GM15510 (cell line): ENCODE results near the gene DNAJC11.
A peak's percentile ranks its signal among the peaks of the same experiment; 100 is the strongest.

Experiments
- POLR2A ChIP-seq: IDR thresholded peaks from 3 replicates; pipeline ENCODE4 v1.6.1; 2011; ENCODE audit warnings: borderline replicate concordance; ENCODE audit not compliant: insufficient read length; ENCODE audit errors: extremely low read depth

Gene DNAJC11, protein sequence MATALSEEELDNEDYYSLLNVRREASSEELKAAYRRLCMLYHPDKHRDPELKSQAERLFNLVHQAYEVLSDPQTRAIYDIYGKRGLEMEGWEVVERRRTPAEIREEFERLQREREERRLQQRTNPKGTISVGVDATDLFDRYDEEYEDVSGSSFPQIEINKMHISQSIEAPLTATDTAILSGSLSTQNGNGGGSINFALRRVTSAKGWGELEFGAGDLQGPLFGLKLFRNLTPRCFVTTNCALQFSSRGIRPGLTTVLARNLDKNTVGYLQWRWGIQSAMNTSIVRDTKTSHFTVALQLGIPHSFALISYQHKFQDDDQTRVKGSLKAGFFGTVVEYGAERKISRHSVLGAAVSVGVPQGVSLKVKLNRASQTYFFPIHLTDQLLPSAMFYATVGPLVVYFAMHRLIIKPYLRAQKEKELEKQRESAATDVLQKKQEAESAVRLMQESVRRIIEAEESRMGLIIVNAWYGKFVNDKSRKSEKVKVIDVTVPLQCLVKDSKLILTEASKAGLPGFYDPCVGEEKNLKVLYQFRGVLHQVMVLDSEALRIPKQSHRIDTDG

GRCh38 chr1:6701437-6702153, at the start of gene DNAJC11:
DNAJC11 (minus strand) TSS chr1:6701816; CDS start chr1:6701800, 16 bp downstream.
- TF ChIP-seq POLR2A: peak; percentile 66

DNA sequence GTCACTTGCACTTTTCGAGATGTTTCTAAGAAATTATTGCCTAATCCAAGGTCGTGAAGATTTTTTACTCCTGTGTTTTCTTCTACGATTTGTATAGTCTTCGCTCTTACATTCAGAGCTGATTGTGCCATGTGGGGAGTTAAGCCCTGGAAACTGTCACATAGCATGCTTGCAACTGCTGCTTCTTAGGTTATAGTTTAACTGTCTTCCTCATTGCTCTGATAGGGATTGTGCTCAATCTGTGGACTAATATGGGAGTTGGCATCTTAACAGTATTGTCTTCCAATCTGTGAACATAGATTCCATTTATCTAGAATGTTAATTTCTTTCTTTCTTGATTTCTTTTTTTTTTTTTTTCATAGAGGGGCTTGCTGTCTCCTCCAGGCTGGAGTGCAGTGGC, 48.9 kb upstream of the DNAJC11 start:
- no peak for TF ChIP-seq POLR2A

GRCh38 chr1:6747674-6748073, 46.1 kb upstream of the DNAJC11 start:
- TF ChIP-seq POLR2A: no peak

- no peak for TF ChIP-seq POLR2A
These were observed 43.5 kb upstream of the DNAJC11 start for GRCh38 chr1:6745073-6745472.

DNA sequence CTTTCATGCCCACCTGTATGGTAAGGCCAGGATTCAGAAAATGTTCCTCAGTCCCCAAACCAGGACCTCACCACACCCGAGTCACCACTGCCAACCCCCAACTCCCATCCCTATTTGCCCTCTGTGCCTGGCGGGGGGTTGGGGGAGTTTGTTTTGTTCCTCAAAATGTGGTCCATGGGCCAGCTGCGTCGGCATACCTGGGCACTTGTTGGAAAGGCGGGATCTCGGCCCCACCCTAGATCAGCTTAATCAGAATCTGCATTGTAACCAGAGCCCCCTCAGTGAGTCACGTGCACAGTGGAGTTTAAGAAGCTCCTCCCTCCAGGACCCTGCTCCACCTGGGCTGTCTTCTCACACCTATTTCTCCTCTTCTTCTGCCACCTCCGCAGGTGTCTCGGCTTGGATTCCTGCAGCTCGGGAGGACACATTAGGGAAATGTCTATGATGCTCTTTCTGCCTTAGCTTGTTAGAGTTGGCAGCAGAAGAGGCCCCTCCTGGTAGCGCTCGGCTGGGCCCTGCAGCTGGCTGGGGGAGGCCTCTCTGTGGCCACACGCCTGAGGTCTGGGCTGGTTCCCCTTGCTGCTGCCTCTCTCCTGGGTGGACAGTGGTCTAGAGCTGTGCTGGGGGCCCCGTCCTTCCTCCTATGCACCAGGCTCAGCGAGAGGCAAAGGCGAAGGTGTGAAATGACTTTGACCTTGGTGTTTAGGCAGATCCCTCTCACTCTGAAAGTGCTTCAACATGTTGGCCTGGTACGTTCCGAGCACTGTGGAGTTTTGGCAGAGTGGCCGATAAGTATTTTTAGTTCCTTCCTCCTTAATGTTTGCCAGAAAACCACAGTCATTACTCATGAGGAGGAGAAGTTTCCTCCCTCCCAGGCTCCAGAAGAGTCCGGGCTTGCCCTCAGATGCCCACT, 41.8 kb upstream of the DNAJC11 start:
- TF ChIP-seq POLR2A: no peak

GRCh38 chr1:6738987-6739676, 37.5 kb upstream of the DNAJC11 start:
- no peak for TF ChIP-seq POLR2A

DNA sequence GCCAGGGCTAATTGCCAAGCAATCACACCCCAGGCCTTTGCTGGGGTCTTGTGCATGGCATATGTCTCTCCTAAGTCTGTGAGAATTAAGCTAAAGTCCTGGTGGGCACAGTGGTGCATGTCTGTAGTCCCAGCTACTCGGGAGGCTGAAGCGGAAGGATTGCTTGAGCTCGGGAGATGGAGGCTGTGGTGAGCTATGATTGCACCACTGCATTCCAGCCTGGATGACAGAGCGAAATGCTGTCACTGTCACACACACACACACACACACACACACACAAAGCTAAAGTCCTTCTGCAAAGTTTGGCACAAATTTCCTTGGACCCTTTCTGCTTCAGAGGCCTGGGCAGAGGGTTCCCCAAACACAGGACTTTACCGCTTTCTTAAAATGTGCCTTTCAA, 31.3 kb upstream of the DNAJC11 start:
- TF ChIP-seq POLR2A: no peak

- TF ChIP-seq POLR2A: no peak
These were observed 30.3 kb upstream of the DNAJC11 start for GRCh38 chr1:6731905-6732304.

GRCh38 chr1:6730880-6731279, 29.3 kb upstream of the DNAJC11 start:
- TF ChIP-seq POLR2A: no peak

DNA sequence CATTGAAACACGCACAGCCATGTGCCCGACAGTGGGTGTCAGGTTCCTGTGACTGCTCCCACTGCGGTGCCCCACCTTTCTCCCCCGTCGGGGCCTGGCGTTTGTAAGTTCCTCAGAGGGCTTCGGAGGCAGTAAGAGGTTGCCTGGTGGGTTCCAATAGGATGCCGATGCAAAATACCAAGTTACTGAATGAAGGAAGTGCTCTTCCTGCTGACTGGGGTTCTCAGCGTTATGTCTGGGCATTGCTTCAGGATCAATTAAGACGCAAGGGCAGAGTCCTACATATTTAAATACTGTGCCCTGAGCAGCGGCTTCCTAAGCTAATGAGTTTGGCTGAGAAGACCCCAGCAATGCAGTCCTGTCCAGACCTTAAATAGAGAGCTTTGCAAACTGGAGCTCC, 28.9 kb upstream of the DNAJC11 start:
- TF ChIP-seq POLR2A: no peak

- no peak for TF ChIP-seq POLR2A
These were observed 25.9 kb upstream of the DNAJC11 start for GRCh38 chr1:6727535-6727934.

DNA sequence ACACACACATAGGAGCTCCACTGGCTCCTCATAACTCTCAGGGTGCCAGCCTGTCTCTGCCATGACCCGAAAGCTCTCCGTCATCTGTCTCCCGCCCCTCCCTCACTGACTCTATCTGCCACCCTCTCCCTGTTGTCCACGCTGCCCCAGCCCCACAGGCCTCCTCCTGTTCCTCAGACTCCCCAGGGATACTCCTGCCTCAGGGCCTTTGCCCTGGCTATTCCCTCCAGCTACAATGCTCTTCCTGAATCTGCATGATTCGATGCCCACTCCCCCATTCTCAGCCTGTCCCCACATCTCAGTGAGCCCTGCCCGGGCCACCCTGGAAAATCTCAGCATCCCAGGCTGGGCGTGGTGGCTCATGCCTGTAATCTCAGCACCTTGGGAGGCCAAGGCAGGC, 24.6 kb upstream of the DNAJC11 start:
- TF ChIP-seq POLR2A: no peak

- TF ChIP-seq POLR2A: no peak
These were observed 23.0 kb upstream of the DNAJC11 start for GRCh38 chr1:6724517-6725141.

DNA sequence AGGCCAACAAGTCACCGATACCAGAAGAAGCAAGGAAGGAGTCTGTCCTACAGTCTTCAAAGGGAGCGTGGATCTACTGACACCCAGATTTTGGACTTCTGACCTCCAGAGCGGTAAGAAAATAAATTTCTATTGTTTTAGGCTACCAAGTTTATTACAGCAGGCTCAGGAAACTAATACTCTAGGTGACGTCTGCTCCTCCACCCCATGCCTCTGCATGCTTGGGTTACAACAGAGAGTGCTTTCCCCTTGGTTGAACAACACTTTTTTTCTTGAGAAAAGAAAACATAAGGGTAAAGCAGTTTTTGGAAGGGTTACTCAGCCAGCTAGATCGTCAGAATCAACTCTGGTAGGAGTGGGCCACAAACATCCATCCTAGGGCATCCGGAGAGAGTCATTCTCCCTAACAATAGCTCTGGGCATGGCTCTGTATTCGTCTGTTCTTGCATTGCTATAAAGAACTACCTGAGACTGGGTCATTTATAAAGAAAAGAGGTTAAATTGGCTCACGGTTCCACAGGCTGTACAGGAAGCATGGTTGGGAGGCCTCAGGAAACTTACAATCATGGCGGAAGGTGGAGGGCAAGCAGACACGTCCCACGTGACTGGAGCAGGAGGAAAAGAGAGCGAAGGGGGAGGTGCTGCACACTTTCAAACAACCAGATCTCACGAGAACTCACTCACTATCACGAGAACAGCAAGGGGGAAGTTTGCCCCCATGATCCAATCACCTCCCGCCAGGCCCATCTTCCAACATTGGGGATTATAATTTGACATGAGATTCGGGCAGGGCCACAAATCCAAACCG, 22.2 kb upstream of the DNAJC11 start:
- no peak for TF ChIP-seq POLR2A

DNA sequence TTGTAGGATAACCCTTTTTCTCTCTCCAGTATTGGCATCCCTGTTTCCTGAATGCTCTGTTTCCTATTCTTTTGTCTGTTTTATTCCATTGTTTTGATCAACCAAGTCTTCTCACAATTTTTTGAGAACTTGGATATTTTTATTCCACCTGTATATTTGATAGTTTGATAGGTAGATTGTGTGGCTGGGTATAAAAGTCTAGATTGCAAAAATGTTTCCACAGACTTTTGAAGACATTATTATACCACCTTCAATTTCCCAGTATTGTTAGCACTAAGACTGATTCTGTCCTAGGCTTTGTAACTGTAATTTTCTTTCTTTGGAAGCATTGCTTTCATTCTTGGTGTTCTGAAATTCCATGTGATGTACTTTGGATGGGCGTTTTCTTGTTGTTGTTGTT, 9.6 kb upstream of the DNAJC11 start:
- TF ChIP-seq POLR2A: no peak
